GM12892 (cell line): Measurements from ENCODE around the gene WDR89.

Experiments
- POLR2A ChIP-seq: IDR thresholded peaks from 2 replicates; pipeline ENCODE4 v1.6.1; 2011; ENCODE audit warnings: low read depth, low read length, control low read depth
- POLR2AphosphoS5 ChIP-seq: IDR thresholded peaks from 2 replicates; pipeline ENCODE4 v1.6.1; 2011; ENCODE audit warnings: low read depth, low read length, control low read depth

- TF ChIP-seq POLR2A = no peak
- TF ChIP-seq POLR2AphosphoS5 = no peak
Observed at GRCh38 chr14:63654936-63655335, 13.3 kb upstream of the WDR89 start.
